ENCODE measurements around the gene MTG1.

- no peak for TF ChIP-seq BACH2 (CRISPR knock-in tag; IDR thresholded peaks at IDR 0.05; ENCODE audit: borderline replicate concordance)
- TF ChIP-seq RARB (CRISPR knock-in tag; IDR thresholded peaks at IDR 0.05): no peak
- TF ChIP-seq ZFP30 (CRISPR knock-in tag; IDR thresholded peaks at IDR 0.05): no peak
- TF ChIP-seq PATZ1 (CRISPR knock-in tag; IDR thresholded peaks at IDR 0.05; ENCODE audit: borderline replicate concordance): no peak
- TF ChIP-seq GLIS3 (CRISPR knock-in tag; IDR thresholded peaks at IDR 0.05): no peak
- TF ChIP-seq OSR1 (CRISPR knock-in tag; IDR thresholded peaks at IDR 0.05): no peak
- TF ChIP-seq ISL1 (CRISPR knock-in tag; IDR thresholded peaks at IDR 0.05): peak; percentile 33; the same call in 1 of the 2 replicates
- TF ChIP-seq, protein P1, sequence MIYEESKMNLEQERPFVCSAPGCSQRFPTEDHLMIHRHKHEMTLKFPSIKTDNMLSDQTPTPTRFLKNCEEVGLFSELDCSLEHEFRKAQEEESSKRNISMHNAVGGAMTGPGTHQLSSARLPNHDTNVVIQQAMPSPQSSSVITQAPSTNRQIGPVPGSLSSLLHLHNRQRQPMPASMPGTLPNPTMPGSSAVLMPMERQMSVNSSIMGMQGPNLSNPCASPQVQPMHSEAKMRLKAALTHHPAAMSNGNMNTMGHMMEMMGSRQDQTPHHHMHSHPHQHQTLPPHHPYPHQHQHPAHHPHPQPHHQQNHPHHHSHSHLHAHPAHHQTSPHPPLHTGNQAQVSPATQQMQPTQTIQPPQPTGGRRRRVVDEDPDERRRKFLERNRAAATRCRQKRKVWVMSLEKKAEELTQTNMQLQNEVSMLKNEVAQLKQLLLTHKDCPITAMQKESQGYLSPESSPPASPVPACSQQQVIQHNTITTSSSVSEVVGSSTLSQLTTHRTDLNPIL (CRISPR knock-in tag; IDR thresholded peaks at IDR 0.05; ENCODE audit: low read depth): no peak
Observed at GRCh38 chr10:133405272-133405671, 11.3 kb downstream of the MTG1 start.

Measured in SK-N-SH treated with all-trans-retinoic acid at 6 μM for 48 hours (cell line).